ENCODE data around the gene TAB3.

- TF ChIP-seq ZZZ3 (IDR thresholded peaks at IDR 0.05; ENCODE audit: control insufficient read depth, insufficient read length, low read depth) (no peak), CREB1 (IDR thresholded peaks at IDR 0.05; ENCODE audit: low read depth) (no peak), ZNF274 (IDR thresholded peaks at IDR 0.05; ENCODE audit: insufficient read depth, insufficient read length) (no peak), CTCF (IDR thresholded peaks at IDR 0.05 in 2 of 3, conservative IDR thresholded peaks at IDR 0.05 in 1 of 3; ENCODE audit: control insufficient read depth in 2 of 3, extremely low read depth in 1 of 3, insufficient read depth in 1 of 3, low read depth in 3 of 3, low read length in 3 of 3) (no peak), NFIC (IDR thresholded peaks at IDR 0.05; ENCODE audit: low read depth, low read length) (no peak), RBBP5 (conservative IDR thresholded peaks at IDR 0.05) (no peak), POLR2AphosphoS5 (IDR thresholded peaks at IDR 0.05; ENCODE audit: low read length) (no peak), MEF2B (IDR thresholded peaks at IDR 0.05; ENCODE audit: partially characterized antibody, poor library complexity, severe bottlenecking) (no peak), SMC3 (IDR thresholded peaks at IDR 0.05; ENCODE audit: borderline replicate concordance, low read length) (no peak), CHD1 (IDR thresholded peaks at IDR 0.05; ENCODE audit: low read depth, low read length) (no peak), RCOR1 (conservative IDR thresholded peaks at IDR 0.05; ENCODE audit: low read depth, low read length) (no peak), LARP7 (IDR thresholded peaks at IDR 0.05) (no peak), BCL3 (IDR thresholded peaks at IDR 0.05; ENCODE audit: borderline replicate concordance, insufficient read depth, low read depth, low read length, poor library complexity, severe bottlenecking) (no peak), TAF1 (IDR thresholded peaks at IDR 0.05; ENCODE audit: borderline replicate concordance, low read depth, low read length) (no peak)
Measured at GRCh38 chrX:30777575-30777974, 111.5 kb downstream of the TAB3 start.

Data from GM12878 (cell line).